HG03066 (cell line): ENCODE results near the gene HSP90AA1.
"Not testable (repeated sequence)": the region's sequence is repeated elsewhere in the genome, so short reads cannot be mapped to it uniquely, and the experiment has no call there.

Experiments
- ATAC-seq: cut with Tn5 transposase; IDR thresholded peaks from one replicate; pipeline ENCODE4 v1.9.1; 2021; ENCODE audit warnings: low read depth; ENCODE audit not compliant: unreplicated experiment

The HSP90AA1 gene

DNA sequence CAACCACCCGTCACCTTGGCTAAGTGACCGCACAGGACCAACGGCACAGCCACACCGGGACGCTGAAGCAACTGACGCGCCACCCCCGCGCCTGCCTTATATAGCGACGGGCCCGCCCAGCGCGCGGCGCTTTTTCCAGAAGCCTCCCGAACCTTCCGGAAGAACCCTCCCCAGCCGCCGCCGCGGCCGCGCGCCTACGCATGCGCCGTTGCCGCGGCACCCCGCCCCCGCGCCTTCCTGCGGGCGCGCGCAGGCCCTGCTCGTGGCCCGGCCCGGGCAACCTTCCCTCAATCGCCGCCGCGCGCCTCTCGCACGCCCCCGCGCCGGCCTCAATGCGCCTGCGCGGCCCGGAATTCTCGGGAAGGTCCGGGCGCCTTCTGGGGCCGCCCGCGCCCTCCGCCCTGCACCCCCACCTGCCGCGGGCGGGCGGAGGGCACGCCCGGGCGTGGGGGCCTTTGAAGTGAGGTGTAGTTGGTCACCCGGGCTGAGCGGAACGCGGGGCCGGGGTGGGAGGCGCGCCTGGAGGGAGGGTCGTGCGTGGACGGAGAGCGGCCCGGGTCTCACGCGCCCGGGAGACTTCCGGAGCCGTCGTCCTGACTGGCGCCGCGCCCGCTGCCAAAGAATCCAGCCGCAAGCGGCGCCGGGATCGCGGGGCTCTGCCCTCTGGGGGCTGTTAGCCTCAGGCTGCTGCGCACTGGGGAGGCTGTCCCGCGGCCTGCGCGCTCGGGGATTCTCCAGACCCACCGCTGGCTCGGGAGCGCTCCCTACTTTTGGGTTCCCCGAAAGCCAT is at the start of gene HSP90AA1:
Gene HSP90AA1, minus strand, starts transcription at position 73 of the 790 bp plus-strand sequence. CDS start 666 bp downstream, outside the sequence.
- peak; percentile 57 for ATAC-seq

DNA sequence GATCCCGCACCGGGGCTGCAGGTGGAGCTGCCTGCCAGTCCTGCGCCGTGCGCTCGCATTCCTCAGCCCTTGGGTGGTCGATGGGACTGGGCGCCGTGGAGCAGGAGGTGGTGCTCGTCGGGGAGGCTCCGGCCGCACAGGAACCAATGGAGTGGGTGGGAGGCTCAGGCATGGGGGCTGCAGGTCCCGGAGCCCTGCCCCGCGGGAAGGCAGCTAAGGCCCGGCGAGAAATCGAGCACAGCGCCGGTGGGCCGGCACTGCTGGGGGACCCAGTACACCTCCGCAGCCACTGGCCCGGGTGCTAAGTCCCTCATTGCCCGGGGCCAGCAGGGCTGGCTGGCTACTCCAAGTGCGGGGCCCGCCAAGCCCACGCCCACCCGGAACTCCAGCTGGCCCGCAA is 48.6 kb upstream of the HSP90AA1 start:
- ATAC-seq: not testable (repeated sequence)

DNA sequence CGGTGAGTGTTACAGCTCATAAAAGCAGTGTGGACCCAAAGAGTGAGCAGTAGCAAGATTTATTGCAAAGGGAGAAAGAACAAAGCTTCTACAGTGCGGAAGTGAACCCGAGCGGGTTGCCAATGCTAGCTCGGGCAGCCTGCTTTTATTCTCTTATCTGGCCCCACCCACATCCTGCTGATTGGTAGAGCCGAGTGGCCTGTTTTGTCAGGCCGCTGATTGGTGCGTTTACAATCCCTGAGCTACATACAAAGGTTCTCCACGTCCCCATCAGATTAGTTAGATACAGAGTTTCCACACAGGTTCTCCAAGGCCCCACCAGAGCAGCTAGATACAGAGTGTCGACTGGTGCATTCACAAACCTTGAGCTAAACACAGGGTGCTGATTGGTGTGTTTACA is 47.9 kb upstream of the HSP90AA1 start:
- ATAC-seq: not testable (repeated sequence)

DNA sequence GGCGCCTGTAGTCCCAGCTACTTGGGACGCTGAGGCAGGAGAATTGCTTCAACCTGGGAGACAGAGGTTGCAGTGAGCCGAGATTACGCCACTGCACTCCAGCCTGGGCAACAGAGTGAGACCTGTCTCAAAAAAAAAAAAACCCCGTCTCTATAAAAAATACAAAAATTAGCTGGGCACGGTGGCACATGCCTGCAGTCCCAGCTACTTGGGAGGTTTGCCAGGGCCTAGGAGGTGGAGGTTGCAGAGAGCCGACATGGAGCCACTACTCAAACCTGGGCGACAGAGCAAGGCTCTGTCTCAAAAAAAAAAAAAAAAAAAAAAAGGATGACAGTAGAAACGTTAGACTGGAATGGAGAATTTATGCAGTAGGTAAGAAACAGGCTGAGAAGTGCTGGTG is 47.2 kb upstream of the HSP90AA1 start:
- ATAC-seq: not testable (repeated sequence)

DNA sequence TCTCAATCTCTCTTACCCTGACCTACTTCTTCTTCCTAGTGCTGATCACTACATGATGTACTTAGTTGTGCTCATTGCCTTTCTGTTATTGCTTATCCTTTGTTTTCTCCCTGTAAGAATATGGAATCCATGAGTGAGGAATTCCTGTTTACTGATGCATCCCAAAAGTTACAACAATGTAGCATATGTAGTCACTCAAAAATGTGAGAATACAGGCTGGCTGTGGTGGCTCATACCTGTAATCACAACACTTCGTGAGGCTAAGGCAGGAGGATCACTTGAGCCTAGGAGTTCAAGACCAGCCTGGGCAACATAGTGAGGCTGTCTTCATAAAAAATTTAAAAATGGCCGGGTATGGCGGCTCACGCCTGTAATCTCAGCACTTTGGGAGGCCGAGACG is 44.9 kb upstream of the HSP90AA1 start:
- ATAC-seq: no peak

DNA sequence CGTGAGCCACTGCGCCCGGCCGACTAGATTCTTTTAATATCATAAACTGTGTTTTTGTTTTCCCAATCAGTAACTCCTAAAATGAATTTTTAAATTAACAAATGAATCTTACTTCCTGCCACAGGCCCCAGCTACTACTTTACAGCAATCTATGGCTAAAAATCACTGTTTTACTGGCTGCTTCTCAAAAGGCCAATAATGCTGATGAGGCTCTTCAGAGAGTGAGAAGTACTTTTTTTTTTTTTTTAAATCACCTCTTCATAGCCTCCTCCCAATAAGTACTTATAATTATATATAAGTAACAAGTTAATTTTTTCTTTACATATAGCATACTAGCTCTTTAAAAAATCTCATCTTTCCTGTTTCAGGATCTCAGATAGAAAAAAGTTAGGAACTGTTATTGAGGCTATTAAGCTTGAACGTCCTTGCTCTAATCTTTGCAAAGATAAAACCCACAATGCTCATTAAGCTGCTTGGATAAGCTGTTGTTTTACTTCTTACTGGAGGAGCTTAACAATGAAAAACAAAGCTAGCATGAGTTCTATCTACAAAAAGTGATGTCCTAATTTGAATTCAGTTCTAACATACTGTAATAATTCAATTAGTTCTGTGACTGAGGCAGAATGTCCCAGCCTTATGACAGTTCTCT is 40.1 kb upstream of the HSP90AA1 start:
- no peak for ATAC-seq

DNA sequence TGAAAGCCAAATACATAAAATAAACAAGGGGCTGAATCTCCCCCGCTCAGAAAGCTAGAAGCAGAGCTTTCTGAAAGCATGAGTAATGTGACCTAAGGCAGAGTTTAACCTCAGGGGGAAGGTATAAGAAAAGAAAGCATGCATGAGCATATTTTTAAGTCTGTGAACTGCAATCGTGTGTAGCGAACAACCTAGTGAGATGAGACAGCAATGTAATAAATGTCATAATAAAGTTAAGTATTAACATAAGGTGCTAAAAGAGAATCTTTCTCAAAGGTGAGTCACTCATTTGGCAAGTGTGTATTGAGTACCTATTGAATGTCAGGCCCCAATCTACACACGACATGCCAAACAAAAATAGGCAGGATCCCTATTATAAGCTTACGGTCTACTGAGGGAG is 38.7 kb upstream of the HSP90AA1 start:
- no peak for ATAC-seq

DNA sequence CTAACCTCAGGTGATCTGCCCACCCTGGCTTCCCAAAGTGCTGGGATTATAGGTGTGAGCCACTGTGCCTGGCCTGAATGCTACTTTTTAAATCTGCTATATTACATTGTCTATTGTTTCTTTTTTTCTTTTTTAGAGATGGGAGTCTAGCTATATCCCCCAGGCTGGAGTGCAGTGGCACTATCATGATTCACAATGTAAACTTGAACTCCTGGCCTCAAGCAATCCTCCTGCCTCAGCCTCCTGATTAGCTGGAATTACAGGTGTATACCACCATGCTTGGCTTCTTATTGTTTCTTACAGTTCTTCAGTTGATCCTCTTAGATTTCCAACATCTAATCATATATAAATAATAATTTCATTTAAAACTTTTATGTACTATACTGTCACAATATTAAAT is 37.6 kb upstream of the HSP90AA1 start:
- ATAC-seq: no peak

DNA sequence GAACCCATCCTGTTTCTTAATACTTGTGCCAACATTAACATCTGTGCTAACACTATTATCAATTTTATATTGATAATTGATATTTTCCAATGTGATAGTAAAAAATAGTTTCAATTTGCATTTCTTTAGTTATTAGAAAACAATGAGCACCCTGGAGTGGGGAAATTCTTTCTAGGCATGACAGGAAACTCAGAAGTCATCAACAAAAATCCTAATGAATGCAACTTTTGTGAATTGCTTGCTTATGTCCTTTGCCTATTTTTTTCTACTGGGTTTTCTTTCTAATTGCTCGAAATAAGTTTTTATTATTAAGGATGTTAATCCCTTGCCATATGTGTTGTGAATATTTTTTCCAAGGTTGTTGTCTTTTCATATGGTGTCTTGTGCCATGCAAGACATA is 34.7 kb upstream of the HSP90AA1 start:
- ATAC-seq: no peak

DNA sequence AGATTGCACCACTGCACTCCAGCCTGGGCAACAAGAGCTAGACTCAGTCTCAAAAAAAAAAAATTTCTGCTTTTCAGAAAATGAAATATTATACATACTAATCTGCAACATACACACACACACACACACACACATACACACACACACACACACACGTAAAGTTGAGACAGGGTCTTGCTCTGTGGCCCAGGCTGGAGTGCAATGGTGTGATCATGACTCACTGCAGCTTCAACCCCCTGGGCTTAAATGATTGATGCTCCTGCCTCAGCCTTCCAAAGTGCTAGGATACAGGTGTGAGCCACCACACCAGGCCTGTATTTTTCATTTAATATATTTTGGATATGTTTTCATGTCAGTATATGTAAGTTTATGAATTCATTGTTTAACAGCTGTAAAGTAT is 34.0 kb upstream of the HSP90AA1 start:
- no peak for ATAC-seq

DNA sequence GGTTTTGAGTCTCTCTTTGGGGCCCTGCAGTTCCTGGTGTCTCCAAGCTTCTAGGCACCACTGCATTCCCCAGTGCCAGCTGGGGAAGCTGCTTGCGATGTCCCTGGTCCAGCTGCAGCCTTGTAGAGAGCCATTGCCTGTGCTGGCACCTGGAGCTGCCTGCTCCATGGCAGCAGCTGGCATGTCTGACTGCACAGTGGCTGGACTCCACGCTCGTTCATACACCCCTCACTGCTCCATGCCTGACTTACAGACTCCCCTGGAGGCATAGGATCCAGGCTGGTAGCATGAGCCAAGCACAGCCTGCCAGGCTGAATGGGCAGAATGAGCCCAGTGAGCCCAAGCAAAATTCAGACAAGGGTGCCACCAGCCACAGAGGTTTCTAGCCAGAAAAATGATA is 31.0 kb upstream of the HSP90AA1 start:
- ATAC-seq: no peak

DNA sequence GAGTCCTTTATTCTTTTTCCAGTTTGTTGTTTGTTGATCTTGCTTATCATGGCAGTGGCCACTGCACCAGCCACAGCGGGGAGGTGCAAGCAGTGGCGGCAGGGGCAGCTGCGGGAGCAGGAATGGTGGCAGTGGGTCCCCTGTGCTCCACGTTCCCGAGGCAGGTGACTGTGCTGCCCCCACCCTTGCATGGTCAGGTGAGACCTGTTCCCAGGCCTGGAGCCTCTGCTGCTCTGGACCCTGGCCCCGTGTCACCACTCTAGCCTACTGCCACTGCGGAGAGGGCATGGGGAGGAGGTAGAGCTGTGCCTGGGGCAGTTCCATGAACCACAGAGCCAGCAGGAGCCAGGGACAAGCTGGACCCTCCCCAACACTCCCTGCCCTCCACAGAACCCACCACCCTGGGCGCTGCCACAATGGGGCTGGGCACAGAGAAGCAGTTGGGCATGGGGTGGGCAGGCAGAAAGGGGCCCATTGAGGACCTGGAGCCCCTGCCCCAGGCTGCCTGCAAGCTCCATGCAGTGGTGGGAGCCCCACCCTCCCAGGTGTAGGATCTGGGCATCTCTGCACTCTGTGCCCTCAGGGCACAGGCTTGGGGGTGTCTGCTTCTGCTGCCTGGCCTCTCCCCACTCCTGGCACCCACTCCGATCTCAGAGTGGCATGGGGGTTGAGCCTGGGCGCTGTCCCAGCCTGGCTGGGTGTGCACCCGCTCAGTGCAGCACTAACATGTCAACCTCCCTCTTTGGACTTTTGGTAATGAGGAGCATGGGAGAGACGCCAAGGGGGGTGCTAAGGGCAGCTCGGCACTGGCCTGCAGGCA is 29.7 kb upstream of the HSP90AA1 start:
- ATAC-seq: no peak

DNA sequence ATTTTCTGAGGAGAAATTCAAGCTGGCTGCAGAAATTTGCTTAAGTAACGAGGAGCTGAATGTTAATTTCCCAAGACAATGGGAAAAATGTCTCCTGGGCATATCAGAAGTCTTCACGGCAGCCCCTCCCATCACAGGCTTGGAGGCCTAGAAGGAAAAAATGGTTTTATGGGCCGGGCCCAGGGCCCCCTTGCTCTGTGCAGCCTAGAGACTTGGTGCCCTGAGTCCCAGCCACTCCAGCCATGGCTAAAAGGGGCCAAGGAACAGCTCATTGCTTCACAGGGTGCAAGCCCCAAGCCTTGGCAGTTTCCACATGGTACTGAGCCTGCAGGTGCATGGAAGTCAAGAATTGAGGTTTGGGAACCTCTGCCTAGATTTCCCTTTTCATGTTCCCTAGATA is 24.3 kb upstream of the HSP90AA1 start:
- ATAC-seq: no peak

DNA sequence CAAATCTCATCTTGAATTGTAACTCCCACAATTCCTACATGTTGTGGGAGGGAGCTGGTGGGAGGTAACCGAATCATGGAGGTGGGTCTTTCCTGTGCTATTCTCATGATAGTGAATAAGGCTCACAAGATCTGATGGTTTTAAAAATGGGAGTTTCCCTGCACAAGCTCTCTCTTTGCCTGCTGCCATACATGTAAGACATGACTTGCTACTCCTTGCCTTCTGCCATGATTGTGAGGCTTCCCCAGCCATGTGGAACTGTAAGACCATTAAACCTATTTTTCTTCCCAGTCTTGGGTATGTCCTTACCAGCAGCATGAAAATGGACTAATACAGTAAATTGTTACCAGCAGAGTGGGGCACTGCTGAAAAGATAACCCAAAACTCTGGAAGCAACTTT is 22.5 kb upstream of the HSP90AA1 start:
- not testable (repeated sequence) for ATAC-seq

DNA sequence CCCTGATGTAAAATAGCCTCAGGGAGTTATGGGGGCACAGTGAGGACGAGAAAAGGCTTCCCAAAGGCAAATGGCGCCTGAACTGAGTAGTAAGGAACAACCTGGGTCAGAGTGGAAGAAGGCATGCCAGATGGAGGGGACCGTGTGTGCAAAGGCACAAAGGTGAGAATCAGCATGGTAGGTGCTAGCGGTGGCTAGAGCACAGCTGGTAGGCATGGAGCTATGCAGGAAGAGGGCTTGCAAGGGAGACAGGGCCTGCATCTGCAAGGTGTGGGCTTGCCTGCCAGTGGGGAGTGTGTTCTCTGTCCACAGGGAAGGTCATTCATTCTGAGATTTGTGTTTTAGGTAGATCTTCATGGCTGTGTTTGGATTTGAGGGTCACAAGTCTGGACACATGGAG is 18.5 kb upstream of the HSP90AA1 start:
- ATAC-seq: no peak

DNA sequence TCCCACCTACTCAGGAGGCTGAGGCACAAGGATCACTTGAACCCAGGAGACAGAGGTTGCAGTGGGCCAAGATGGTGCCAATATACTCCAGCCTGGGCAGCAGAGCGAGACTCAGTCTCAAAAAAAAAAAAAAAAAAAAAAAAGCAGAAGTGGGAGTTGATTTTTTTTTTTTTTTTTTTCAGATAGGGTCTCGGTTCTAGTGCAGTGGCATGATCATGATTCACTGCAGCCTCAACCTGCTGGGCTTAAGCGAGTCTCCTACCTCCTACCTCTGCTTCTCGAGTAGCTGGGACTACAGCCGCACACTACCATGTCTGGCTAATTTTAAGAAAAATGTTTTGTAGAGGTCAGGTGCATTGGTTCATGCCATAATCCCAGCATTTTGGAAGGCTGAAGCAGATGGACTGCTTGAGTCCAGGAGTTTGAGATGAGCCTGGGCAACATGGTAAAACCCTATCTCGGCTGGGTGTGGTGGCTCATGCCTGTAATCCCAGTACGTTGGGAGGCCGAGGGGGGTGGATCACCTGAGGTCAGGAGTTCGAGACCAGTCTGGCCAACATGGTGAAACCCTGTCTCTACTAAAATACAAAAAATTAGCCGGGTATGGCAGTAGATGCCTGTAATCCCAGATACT is 16.3 kb upstream of the HSP90AA1 start:
- no peak for ATAC-seq

DNA sequence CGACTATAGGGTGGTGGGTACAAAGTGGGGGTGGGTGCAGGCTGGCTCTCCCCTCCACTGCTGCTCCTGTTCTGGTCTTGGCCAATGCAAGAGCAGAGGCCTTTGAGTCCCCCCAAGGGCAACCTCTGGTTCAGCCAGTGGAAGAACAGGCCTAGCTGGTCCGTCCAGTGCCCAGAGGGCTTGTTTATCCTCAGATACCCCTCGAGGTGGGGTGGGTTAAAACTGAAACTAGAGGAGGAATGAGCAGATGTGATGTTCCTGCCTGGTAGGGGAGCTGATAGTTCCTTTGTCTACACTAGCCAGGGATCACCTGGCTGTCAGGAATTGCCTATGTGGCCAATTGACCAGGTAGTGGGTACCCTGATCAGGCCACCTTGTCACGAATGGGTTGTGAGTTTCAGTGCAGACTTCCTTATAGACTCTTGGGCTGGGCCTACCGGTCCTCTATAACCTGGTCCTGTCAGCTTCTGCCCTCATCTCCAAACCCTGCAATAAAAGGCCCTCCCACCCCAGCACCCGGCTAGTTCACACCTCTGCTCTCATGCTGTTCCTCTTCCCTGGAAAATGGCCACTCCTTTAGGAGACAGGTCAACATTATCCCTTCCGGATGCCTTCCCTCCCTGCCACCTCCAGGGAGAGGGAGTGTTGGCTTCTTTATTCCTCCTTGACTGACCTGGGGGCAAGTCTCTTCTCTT is 10.7 kb upstream of the HSP90AA1 start:
- ATAC-seq: no peak

DNA sequence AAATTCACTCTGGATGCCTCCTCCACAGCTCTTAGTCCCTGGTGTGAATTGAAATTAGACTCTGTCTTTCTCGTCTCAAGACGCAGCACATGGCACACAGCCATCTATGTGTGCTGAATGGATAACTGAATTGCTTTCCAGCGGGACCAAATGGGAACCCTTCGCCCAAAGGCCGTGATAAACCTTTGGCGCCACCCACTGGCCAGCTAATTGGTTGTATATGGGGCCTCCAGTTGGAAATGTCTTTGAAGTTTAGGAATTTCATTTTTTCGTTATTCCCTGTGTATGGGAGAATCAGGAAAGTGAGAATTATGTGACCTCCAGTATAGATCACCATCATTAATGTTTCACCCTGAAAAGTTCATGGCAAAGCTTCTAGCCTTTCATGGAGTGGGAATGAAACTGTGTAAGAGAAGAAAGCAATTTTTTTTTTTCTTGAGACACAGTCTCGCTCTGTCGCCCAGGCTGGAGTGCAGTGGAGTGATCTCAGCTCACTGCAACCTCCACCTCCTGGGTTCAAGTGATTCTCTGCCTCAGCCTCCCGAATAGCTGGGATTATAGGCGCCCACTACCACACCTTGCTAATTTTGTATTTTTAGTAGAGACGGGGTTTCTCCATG is 9.8 kb upstream of the HSP90AA1 start:
- no peak for ATAC-seq

DNA sequence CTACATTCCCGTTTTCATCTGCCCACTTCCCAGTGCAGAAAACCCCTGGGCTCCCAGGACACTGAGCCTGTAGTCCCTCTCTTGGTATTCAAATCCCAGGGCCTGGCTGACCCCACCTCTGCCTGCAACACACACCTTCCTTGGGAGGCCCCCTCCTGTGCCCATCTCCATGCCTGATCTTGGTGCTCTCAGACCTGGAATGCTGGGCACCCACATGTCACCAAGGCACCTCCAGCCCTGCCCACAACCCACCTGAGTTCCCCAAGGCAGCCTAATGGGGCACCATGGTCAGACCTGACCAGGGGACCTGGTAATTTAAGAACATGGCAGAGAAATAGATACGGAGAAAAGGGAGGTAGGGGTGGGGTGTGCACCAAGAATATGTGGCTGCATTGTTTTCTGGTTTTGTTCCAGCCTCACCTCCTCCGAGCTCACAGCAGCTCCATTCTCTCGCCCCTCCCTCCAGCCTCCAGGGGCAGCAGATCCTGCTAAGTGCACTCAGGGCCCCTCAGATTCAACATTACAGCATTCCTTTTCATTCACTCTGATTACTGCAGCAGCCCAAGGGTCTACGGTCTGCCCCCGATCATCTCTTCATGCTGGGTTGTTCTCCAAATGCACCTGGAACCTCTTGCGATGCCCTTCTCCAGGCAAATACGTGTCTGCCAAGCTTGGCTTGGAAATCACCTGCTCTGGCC is 9.2 kb upstream of the HSP90AA1 start:
- no peak for ATAC-seq
